AG09319 (cell line): Measurements from ENCODE around the gene DFFB.

ENCODE experiments used
- DNase-seq: peaks from one replicate; pipeline ENCODE4 v3.0.0-alpha.2; 2010; ENCODE audit warnings: low read depth; ENCODE audit errors: extremely low read depth
- CTCF ChIP-seq: IDR thresholded peaks from 2 replicates; pipeline ENCODE4 v1.5.1; 2011; ENCODE audit warnings: low read depth, mild to moderate bottlenecking, inconsistent platforms, low read length, moderate library complexity

The DFFB gene

DNA sequence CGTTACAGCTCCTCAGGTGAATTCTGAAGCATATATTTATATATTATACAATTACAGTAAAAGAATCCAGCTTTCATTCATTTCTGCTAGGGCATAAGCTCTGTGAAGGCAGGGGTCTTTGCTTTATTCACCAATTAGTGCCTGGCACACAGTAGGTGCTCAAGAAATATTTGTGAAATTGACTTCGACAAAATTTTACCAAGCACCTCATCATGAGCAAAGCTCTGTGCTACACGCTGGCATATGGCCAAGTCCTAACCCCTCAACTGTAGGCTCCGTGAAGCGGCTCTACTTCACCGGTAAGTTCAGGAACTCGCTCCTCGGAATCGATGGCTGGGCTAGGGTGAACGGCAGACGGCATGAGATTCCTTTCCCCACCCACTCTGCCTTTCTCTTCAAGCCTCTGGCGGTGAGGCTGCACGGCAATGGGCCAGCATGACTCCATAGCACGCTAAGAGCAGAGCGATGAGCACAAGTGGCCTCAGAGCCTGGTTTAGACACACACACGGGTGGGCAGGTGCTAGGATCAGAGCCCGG is 34.1 kb downstream of the DFFB start:
- no peak for DNase-seq
- TF ChIP-seq CTCF: no peak

GRCh38 chr1:3892748-3893147 is 35.5 kb downstream of the DFFB start:
- no peak for DNase-seq
- no peak for TF ChIP-seq CTCF

DNA sequence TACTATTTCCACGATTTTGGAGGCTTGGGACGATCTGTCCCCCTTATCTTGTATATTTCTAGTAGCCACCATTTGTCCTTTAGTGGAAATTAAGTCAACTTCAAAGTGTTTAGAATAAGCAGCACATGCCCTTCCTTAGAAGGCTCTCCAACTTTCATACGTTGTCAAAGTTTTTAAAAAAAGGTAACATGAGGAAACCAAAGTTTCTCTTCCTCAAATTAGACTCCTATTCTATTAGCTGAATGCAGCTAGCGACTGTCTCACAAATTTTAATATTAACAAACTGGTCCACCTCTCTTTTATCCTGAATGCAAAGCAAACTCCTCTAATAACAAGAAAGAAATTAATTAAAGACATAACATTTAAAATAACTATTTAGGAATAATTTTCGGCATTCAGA is 35.9 kb downstream of the DFFB start:
- no peak for TF ChIP-seq CTCF

GRCh38 chr1:3894626-3895278 is 37.5 kb downstream of the DFFB start:
- TF ChIP-seq CTCF: no peak
- DNase-seq: no peak

More for the DNA sequence above, 35.9 kb downstream of the DFFB start:
- DNase-seq: no peak

DNA sequence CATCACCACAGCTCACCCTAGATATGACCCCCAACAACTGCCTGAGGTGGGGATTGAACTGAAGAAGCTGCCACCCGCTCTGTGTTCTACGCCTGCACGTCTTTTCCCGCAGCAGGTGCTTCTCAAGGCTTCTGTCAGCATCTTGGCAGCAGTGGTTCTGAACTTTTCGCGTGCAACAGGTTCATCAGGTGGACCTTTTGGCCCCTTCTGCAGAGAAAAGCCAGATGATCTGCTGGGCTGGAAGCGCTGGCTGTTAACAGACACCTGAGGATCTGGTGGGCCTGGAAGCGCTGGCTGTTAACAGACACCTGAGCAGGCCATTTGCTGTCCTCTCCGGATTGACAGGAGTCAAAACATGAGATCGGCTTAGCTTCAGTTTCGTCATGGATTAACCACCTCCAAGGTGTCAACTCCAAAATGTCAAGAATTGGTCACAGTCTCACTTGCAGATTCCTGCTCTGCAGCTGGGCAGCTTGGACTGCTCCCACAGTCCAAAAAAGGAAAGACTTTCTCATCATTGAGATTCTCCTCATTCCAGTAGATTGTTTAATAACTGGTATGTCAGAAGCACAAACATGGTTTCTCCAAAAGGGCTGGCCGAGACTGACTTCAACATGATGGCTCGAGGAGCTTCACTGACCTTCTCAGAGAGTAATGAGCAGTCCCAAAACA is 38.1 kb downstream of the DFFB start:
- no peak for DNase-seq
- no peak for TF ChIP-seq CTCF

DNA sequence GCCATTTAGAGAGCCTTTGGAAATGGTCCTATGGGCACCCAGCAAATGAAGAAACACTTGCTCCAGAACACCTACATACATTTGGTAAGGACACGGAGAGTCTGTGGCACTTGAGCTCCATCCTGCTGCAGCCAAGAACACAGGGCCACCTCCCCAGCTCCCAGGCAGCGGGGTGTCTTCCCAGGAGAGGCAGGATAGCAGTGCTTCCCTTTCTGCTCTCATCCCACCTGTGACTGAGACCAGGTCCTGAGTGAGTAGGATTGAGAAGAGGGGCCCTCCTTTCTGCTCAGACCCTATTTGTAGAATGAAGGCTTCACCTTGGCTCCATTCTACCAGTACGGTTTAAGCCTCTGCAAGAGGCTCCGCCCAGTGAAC is 38.7 kb downstream of the DFFB start:
- DNase-seq: no peak
- TF ChIP-seq CTCF: no peak

DNA sequence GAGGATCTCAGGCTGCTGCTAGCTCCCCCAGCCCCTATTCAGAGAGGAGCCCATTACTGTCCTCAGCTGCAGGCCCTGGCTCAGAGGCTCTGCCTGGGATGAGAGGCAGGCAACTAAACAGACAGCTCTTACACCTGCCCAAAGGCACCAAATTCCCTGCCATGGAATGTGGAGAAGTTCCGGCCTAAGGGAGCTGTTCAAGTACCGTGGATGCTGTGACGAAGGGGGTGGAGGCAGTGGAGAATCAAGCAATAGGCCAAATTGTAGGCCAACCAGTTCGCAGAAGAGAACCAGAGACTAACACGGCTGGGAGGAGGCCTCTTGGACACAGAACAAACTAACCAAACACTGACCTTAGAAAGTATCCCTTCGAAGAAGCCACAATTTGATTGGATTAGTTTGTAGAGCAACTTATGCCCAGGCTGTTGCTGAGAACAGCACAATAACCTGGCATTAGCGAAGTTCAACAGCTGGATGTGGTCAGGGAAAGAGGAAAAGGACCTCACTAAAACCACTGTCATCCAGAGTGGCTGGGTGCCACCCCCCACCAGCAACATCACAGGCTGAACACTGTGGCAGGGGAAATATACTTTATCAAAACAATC is 39.2 kb downstream of the DFFB start:
- TF ChIP-seq CTCF: no peak
- DNase-seq: no peak
